Embryonic facial prominence (tissue), 1 donor: ENCODE measurements around the gene ERMAP.
"Not testable (repeated sequence)": the region's sequence is repeated elsewhere in the genome, so short reads cannot be mapped to it uniquely, and the experiment has no call there.

Source experiments
- DNase-seq: peaks from one replicate; pipeline ENCODE4 v3.0.0-alpha.2; 2016; ENCODE audit errors: extremely low spot score

ERMAP gene

DNA sequence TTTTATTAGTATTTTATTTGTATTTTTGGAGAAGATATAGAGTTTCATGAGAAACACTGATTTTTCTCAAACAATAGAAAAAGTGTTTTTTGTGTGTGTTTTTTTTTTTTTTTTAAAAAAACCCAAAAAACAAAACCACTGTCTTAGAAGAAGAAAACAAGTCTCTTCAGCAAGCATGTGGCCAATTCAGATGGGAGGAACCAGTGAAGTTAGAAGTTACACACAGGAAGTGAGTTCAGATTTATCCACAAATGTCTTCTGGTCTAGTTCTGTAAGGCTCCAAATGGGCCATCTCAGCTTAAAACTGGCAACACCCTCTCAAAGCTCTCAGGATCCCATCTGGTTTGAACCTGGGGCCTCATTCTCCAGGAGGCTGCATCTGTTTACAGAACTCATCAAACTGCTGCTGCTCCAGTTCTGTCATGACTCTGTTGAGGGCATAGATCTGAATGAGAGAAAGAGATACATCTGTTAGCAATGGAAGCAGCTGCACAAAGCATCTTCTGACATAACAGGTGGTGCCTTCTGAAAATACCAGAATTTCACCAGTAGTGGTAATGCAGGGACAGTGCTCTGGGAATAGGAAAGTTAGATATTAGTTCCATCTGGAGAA, 9.8 kb upstream of the ERMAP start:
- DNase-seq, result no peak

DNA sequence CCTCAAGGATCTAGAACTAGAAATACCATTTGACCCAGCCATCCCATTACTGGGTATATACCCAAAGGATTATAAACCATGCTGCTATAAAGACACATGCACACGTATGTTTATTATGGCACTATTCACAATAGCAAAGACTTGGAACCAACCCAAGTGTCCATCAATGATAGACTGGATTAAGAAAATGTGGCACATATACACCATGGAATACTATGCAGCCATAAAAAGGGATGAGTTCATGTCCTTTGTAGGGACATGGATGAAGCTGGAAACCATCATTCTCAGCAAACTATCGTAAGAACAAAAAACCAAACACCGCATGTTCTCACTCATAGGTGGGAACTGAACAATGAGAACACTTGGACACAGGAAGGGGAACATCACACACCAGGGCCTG, 2.1 kb upstream of the ERMAP start:
- DNase-seq, result not testable (repeated sequence)

DNA sequence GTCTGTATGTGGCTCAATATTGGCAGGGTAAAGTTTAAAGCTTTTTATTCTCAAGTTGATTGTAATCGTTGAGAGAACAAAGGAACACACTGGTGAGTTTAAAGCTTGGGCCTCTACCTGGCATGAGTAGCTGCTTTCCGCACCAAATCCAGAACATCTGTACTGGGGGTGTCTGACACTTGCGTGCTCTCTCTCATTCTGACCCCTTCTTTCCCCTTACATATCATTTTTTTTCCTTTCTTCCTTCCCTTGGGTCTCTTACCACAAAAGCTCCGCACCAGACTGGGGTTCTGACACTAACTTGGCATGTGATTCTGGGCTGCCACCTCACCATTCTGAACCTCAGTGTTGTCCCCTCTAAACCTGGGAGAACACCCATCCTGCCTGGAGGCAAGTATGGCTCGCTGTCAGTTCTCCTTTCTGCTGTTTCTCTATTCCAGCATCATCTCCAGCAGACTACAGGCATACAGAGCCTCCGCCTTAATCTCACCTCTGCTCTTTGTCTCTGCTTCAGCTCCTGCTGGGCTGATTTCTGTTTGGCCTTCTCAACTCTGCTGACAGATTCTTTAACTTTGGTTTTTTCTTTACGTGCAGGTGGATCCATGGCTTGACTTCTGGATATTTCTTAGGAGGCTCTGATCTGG, 859 bp upstream of the ERMAP start:
- DNase-seq, result no peak

DNA sequence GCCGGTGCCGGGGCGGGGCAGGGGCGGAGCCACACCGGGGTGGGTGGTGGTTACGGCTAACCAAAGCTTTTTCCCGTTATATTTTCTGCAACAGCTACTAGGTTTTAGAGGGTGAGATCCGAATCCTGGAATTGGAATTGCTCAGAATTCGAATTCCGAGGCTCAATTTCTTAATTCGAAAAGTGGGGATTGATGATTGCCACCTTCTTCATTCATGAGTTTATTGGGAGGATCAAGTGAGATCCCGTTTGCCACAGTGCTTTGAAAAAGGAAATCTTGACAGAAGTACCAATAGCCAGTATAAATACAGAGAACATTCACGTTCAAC, 482 bp downstream of the ERMAP start:
- no peak for DNase-seq

DNA sequence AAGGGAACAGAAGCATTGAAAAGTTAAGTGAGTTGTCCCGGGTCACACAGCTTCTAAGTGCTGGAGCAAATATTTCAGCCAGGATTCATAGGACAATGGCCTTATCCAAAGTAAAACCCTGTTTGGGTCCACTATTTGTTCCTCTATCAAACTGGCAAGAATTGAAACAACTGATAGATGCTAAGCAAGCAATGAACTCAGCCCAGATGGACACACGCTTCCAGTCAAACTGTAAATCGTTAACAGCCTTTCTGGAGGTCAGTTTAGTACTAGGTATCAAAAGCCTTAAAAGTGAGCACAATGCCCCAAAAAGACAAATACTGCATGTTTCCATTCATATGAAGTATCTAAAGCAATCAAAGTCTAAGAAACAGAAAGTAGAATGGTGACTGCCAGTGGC, 1.1 kb downstream of the ERMAP start:
- DNase-seq, result no peak

DNA sequence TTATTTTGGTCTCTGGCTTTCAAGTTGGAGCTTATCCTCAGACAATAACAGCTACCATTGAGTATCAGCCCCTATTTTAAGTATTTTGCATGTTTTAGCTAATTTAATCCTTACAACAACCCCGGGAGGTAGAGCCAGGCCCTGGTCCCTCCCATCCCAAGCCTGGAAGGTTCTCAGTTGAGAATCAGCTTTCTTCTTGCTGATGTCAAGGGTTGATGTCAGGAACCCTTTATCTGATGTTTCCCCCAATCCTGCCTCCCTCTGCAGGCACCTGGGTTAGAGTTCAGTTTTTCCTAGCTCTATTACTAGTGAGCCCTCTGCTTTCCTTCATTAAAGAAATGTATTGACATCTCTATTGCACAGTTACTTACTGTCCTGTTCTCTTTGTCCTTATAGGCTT, 3.9 kb downstream of the ERMAP start:
- no peak for DNase-seq

DNA sequence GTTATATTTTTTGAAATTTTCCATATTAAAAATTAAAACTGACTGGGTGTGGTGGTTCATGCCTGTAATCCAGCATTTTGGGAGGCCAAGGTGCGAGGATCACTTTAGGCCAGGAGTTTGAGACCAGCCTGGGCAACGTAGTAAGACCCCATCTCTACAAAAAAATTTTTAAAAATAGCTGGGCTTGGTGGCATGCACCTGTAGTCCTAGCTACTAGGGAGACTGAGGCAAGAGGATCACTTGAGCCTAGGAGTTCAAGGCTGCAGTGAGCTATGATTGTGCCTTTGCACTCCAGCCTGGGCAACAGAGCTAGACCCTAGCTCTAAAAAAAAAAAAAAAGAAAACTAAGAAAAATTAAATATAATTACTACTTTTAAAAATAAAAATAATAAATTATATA, 4.8 kb downstream of the ERMAP start:
- DNase-seq, result no peak

DNA sequence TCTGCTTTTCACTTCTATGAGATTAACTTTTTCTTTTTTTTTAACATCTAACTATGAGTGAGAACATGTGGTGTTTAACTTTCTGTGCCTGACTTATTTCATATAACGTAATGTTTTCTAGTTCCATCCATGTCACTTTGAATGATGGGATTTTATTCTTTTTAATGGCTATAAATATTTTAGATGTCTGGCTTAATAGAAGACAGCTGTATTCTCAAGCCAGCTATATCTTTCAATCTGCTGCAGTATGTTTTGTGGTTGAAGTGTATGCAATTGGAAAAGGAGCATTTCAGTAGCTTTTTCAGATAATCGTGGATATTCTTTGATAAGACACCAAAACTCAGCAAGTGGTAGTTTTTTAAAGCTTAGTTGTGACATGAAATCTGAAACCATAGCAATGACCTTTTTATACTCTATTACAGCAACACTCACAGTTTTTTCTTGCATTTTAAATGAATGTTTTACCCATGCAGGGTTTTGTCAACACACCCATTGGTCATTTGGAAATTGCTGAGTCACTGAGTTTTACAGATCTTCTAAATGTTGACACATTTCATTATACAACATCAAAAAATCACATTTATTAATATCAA, 6.0 kb downstream of the ERMAP start:
- DNase-seq, result peak; percentile 27

DNA sequence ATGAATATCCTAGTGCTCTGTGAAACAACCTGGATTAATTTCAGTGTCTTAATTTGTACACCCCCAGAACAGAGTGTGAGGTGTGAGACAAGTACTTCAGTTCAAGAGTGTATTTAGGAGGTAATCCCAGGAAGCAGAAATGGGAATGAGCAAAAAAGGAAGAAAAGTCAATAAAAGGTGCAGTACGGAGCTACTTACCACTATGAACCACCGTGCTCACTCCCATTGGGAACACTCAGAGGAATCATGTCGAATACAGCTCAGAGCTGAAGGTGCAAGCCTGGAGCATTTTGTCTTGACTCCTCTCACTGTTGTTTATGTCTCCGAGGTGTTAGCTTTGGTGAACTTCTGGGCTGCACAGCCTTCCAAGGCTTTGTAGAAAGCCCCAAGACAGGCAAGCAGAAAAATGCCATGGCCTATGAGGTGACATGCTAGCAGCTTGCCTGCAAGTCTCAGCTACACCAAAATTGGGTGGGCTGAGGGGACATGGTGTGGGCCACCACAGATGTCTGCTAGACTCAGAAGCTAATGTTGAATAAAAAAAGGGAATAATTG, 7.6 kb downstream of the ERMAP start:
- DNase-seq, result no peak

DNA sequence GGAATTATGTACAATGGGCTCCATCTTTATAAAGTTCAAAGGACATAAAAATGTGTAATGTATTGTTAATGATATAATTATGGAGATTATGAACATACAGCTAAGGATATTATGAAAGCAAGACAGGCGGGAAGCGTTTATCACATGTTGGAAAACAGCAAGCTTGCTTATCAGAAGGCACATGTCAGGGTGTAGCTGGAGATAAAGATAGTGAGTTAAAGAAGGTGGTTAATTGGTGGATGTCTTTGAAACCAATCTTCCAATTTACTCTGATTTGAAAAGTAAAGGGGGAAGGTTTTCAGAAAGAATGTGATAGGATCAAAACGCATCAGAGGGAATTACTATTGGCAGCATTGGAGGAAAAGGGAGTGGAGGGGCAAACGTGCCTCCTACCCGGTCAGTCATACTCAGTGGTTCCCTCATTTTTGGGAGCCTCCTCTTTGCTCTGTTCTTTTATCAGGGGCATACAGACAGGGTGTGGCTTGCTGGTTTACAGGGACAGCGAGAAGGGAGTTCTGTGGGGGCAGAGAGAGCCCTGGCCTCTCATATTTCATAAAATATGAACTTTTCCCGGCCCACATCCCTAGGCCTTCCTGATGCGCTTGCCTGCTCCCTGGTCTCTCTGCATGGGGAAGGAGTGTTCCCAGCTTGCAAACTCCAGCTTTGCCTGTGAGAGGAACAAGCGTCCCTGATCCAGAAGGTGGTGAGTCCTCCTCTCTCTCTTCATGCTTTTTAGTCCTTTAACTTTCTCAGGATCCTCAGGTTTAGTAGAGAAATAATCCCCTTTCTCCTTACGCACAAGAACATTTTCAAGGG, 8.3 kb downstream of the ERMAP start:
- no peak for DNase-seq

DNA sequence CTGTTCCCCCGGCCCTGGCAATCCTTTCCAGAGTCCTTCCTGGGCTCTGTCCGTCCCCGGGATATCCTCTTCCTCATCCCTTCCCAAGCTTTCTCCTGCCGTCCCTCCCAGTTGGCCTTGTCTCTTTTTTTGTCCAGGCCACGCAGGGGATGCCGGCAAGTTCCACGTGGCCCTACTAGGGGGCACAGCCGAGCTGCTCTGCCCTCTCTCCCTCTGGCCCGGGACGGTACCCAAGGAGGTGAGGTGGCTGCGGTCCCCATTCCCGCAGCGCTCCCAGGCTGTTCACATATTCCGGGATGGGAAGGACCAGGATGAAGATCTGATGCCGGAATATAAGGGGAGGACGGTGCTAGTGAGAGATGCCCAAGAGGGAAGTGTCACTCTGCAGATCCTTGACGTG, 13.7 kb downstream of the ERMAP start:
- DNase-seq, result no peak

DNA sequence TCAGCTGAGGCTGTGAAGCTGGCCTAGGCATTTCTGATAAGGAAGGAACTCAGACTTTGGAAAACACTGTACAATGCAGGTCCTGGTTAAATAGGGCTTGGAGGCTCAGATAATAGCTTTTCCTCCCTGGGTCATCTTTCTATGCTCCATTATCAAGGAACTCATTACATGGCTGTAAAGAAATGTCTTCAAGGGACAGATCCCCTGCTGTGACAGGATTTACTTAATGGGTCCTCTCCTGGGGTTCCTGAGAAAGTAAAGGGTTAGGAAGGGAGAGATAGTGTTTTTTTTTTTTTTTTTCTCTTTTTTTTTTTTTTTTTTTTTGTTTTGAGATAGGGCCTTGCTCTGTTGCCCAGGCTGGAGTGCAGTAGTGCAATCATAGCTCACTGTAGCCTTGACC, 14.4 kb downstream of the ERMAP start:
- no peak for DNase-seq

DNA sequence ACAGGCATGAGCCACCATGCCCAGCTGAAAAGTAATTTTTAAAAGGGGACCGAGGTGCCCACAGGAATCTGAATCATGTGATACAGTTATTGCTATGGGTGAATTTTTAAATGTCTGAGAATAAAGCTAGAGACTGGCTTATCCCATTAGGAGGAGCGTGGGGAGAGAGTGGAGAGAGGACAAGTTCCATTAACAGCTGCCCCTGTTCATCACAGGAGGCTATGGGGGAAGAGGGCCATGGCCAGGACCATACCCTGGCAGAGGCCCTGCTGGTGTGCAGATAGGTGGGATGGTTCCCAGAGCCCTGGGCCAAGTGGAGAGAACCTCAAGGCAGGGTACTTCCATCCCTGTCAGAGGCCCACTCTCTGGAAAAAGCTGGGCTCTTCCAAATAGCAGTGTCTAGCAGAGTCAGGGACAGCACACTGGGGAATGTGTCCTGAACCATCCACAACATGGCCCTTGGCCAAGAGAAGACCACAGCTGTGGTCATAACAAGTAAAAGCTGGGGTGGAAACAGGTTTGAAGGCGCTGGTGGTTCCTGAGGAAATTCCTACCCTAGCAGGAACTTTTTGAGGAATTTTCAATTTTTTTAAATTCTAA, 15.8 kb downstream of the ERMAP start:
- no peak for DNase-seq

DNA sequence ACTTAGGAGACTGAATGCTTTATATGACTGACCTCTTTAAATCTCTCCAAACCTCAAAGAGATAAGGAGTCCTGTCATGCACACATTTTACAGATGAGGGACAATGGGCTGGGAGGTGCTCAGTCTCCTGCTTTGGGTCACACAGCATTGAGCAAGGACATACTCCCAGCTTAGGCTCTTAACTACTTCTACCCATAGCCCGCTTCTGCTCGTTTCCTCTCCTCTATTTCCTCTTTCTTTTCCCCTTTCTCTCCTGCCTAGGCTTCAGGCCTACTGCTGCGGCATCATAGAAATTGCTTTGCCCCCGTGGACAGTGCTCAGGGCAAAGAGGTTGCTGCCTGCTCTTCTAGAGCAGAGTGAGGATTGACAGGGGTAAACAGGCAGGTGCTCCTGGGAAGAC, 17.1 kb downstream of the ERMAP start:
- no peak for DNase-seq

DNA sequence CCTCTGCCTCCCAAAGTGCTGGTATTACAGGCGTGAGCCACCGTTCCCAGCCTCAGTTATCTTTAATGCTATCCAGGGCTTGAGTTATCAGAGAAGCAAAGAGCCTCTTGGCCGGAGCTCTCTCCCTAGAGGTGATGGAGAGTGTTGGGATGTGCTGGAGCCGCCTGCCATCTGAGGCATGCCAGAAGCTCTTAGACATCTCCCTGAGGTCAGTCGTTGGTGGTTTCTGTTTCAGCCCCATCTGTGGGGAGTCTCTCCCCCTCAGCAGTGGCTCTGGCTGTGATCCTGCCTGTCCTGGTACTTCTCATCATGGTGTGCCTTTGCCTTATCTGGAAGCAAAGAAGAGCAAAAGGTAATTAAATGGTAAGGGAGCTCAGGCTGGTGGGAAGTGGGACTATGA, 17.9 kb downstream of the ERMAP start:
- no peak for DNase-seq

DNA sequence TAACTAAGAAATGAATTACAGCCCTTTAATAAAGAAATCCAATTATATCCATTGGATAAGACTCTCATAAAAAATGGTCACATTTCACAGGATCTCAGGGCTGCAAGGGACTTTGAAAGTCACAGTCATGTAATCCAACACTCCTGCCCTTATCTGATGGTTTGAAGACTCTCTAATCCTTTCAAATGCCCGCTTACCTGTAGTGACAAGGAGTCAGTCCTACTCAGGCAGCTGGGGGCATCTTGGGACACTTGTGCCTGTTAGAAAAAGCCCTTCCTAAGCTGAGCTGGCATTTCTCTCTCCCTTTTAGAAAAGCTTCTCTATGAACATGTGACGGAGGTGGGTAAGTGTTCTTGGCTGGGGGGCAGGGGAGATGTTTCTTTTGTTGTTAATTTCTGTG, 18.5 kb downstream of the ERMAP start:
- DNase-seq, result no peak

DNA sequence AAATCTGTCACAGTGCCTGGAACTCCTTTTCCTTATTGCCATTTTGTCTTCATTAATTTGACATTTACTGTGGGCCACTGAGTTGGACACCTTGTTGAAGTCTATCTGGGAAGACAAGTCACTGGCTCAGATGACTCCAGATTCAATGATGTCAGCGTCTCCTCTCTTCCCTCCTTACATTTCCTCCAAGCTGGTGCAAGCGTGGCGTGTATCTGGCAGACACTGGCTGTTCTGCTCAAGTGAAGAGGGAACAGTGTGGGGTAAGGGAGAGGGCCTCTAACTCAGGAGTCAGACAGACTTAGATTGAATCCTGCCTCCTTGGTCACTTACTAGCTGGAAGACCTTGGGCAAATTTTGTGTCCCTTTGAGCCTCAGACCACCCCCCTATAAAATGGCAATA, 20.8 kb downstream of the ERMAP start:
- DNase-seq, result no peak

DNA sequence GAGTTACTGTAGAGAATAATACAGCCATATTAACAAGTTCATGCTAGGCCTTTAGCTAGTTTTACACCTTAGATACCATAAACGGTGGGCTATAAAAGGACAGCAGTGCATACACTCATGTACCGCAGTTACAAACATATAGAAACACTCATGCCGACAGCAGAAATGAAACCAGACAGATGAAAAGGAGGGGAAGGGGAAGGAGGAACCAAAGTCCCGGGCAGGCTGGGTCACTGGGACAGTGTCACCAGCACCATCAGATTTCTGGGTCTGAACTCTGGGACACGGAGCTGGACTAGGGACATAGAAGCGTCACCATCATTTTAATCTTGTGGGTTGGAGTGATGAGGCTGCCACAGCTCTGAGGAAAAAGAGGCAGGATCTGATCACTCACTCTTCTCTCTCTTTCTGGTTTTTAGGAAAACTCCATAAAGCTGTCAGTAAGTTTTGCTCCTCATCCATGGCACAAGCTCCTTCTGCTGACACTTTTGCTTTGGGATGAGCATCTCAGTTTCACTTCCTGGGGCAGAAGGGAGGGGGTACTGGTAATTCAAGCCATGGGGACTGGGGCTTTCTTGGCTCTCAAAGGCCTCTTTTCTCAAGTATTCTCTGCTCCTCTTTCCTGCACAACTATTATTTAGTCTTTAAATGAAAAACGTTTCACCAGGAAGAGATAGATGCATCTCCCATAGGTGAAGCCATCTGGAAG, 21.7 kb downstream of the ERMAP start:
- no peak for DNase-seq

DNA sequence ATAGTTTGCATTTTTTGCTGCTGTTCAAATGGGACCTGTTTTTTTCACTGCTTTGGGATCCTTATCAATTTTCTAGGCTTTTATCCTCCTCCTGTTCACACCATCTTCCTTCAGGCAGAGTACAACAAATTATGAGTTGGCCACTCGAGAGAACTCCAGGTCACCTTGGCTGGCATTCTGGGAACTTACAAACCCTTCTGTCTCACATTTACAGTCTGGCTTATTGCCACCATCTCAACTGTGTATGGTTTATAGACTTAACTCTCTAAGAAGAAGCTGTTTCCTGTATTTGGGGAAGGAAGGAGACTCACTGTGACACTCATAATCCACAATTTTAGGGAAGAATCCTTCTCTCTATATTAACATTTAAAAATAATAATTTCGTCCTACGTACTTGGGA, 24.1 kb downstream of the ERMAP start:
- no peak for DNase-seq

DNA sequence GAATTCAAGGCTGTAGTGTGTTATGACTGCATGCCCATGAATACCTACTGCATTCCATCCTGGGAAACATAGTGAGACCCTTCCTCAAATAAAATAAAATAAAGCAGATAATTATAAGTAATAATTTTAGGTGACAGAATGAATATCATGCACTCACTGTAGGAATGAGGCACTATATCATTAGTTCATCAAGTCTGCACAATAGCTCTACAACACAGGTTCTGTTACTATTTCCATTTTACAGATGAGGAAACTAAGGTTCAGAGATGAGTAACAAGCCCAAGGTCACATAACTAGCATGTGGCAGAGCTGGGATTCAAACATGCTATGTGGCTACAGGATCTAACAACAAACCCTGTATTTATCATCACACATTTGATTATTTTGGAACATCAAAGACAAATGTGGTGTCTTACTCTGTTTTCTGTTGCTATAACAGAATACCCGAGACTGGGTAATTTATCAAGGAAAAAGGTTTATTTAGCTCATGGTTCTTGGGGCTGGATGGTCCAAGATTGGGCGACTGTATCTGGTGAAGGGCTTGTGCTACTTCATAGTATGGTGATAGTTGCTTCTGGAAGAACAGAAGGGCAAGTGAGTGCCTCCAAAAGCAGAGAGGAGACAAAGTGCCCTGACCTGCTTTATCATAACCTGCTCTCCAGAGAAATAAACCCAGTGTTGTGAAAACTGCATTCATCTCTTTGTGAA, 24.7 kb downstream of the ERMAP start:
- no peak for DNase-seq

DNA sequence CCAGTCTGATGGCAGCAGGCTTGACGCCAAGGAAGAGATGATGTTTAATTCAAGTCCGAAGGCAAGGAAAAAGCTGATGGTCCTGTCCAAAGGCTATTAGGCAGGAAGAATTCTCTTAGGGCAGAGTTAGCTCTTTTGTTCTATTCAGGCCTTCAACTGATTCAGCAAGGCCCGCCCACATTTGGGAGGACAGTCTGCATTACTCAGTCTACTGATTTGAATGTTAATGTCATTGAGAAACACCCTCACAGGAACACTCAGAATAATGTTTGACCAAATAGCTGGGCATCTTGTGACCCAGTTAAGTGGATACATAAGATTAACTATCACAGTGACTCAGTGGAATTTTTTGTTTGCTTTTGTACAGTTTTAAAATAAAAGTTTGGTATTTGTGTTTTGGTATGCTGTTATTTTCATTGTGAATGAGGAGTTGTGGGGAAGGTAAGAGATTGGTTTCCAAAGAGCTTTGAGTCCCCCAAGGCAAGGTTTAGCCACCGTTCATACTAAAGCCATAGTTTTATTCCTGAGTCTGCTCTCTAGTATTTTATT, 27.7 kb downstream of the ERMAP start:
- no peak for DNase-seq
